CD1c-positive myeloid dendritic cell (primary cell): ENCODE measurements around the gene KLHL7.

Experiments
- DNase-seq: peaks from one replicate; pipeline ENCODE4 v3.0.0-alpha.2; 2016; ENCODE audit errors: extremely low spot score

Gene KLHL7, protein sequence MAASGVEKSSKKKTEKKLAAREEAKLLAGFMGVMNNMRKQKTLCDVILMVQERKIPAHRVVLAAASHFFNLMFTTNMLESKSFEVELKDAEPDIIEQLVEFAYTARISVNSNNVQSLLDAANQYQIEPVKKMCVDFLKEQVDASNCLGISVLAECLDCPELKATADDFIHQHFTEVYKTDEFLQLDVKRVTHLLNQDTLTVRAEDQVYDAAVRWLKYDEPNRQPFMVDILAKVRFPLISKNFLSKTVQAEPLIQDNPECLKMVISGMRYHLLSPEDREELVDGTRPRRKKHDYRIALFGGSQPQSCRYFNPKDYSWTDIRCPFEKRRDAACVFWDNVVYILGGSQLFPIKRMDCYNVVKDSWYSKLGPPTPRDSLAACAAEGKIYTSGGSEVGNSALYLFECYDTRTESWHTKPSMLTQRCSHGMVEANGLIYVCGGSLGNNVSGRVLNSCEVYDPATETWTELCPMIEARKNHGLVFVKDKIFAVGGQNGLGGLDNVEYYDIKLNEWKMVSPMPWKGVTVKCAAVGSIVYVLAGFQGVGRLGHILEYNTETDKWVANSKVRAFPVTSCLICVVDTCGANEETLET

GRCh38 chr7:23105644-23106056 is at the start of gene KLHL7:
KLHL7 (plus strand) TSS chr7:23105785; CDS start chr7:23106027, 242 bp downstream.
- peak; percentile 96 for DNase-seq

GRCh38 chr7:23058408-23059096 is 47.0 kb upstream of the KLHL7 start:
- DNase-seq = peak; percentile 37

DNA sequence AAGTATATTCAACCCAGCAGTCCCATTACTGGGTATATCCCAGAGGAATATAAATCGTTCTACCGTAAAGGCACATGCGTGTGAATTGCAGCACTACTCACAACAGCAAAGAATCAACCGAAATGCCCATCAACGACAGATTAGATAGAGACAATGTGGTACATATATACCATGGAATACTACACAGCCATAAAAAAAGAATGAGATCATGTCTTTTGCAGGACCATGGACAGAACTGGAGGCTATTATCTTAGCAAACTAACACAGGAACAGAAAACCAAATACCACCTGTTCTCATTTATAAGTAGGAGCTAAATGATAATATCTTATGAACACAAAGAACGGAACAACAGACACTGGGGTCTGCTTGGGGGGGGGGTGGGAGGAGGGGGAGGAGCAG is 44.3 kb upstream of the KLHL7 start:
- no peak for DNase-seq

DNA sequence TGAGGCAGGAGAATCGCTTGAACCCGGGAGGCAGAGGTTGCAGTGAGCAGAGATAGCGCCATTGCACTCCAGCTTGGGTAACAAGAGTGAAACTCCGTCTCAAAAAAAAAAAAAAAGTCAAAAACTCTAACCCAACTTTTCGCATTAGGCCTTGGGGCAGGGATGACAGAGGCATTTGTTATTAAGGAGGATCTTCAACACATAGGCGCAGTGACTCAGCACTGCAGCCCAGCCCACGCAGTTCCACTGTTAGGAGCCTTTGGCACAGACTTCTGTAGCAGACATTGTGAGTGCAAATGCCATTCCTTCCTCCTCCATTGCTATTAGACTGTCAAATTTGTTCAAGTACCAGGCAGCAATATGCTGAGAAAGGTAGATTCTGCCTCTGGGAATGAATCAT is 43.1 kb upstream of the KLHL7 start:
- DNase-seq = peak; percentile 53

- DNase-seq = no peak
These were observed 39.6 kb upstream of the KLHL7 start for GRCh38 chr7:23065974-23066373.

DNA sequence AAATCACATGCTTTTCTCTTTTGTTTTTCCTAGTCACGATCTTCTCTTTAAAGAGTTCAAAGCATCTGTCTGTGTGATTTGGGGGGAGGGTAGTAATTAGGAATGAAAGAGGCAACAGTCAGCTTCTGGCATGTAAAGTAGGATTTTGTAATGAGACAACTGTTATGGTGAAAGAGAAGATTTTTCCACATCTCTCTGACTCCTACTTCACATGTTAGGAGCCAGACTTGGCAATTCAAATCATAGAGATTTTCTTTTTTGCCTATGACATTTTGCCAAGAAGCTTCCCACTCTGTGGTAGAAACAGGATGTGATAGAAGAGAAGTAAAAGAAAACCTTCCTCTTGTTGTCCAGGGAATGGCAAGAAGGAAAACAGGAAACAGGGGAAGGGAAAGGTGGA is 38.3 kb upstream of the KLHL7 start:
- DNase-seq = no peak

DNA sequence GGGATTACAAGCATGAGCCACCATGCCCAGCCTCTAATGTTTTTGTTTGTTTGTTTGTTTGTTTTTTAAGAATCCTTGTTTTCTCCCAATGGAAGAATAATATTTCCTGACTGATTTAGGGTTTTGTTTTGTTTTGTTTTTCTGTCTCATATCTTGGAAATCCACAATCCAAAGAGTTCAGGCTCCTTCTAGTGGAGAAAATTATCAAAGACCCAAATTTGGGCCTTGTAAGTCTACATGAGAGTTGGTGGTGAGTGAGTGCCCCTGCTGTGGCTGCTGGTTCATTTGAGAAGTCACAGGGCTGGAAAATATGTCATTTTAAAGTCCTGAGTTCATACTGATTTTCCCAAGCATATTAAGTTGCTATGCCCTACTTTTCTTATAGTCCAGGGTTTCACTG is 33.5 kb upstream of the KLHL7 start:
- no peak for DNase-seq

DNA sequence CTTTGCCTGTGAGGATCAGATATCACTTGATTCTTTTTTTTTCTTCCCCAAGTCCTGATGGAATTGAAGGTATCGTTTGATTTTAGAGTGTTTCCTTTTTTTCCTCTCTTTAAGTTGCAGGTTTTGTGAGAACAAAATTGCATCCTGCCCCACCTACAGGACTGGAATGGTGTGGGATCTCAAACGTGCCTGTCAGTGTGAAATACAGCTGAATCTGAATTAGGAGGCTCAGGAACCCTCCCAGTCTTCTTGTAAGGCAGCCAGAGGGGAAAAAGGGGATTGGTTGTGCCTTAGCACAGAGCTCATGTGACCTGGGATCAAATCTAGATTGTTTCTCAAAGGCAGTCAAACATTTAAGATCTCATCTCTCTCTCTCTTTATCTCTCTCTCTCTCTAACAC is 32.7 kb upstream of the KLHL7 start:
- no peak for DNase-seq

DNA sequence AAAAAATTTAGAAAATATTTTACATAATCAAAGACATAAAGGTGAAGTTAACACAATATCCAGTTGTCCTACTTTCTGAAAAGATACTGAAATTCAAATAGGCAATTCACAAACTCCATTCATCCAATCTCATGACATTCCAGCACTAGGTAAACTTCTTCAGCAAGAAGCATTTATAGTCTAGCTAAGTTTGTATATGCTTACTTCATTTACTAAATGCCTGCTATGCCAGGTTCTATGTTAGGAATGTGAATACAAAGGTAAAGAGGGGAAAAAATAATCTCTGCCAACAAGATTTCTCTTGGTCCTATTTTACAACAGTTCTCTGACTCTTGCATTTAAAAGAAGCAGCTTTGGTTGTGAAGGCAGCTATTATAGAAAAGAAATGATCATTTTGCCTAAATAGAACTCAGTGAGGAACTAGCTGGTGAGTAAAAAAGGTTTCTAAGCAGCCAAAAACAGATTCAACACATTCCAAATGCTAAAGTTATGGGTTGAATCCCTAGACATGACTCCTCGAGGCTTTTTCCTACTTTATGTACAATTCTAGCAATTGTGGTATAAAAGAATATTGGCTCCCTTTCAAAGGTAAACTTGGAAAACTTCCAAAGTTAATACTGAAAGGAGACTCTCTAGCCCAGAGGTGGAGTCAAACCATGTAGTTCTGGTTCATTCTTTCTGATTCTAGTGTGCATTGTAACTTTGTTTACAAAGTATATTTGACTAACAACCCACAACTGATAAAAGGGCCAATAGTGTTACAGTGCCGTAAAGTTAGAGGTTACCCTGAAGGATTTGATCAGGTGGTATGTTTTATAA is 30.9 kb upstream of the KLHL7 start:
- no peak for DNase-seq

- DNase-seq = no peak
These were observed 30.0 kb upstream of the KLHL7 start for GRCh38 chr7:23075571-23075970.

GRCh38 chr7:23076772-23077171 is 28.8 kb upstream of the KLHL7 start:
- DNase-seq = no peak

GRCh38 chr7:23093111-23093510 is 12.5 kb upstream of the KLHL7 start:
- DNase-seq = no peak

DNA sequence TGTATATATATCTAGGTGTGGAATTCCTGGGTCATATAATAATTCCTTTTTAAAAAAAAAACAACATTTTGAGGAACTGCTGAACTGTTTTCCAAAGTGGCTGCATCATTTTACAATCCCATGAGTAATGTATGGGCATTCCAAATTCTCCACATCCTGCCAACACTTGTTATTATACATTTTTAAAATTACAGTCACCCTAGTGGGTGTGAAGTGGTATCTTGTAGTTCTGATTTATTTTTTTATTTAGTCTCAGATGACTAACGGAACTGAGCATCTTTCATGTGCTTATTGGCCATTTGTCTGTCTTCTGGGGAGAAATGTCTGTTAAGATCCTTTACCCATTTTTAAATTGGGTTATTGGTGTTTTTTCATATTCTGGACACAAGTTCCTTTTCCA is 12.0 kb upstream of the KLHL7 start:
- no peak for DNase-seq

DNA sequence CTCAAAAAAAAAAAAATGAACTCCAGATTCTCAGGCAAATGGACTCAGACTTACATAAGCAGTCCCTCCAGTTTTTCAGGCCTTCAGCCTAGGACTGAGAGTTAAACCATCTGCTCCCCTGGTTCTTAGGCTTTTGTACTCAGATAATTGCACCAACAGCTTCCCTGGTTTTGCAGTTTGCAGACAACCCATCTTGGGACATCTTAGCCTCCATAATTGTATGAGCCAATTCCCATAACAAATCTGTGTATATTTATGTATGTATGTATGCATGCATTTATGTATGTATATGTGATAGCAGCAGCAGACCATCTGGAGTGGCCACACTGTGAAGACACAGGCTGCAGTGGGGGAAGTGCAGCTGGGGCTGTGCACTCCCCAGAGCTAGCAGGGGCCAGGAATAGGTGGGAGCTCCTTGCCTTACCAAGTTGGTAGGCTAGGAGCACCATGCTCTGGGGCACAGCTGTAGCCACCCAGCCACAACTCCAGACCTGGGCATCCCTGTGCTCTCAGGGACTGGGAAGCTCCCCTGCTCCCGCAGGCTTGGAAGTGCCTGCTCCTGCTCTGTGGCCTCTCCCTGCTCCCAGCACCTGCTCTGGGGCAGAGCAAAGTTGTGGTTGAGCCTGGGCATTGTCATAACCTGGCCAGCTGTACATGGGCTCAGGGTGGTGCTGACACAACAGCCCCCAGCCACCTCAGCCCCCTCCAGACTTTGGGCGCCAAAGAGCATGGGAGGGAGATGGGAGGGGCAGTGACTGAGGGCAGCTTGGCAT is 8.9 kb upstream of the KLHL7 start:
- no peak for DNase-seq

- DNase-seq = no peak
These were observed 7.6 kb upstream of the KLHL7 start for GRCh38 chr7:23098029-23098428.

GRCh38 chr7:23098460-23098859 is 7.1 kb upstream of the KLHL7 start:
- no peak for DNase-seq

DNA sequence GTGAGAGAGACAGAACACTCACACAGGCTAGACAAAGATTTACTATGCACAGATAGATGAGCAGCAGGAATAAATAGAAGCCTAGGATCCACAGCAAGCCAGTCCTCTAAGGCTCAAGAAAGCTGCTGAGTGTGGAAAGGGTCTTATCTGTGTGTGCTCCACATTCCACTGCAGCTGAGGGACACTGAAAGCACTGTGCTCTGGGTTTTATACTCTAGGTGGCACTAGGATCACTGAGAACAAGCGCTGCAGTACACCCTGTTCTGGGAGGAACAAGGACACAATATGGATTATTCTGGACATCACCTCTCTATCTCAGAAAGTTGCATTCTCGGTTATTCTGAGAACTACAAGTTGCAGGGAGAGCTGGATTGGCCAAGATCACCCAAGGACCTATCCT is 4.9 kb upstream of the KLHL7 start:
- DNase-seq = no peak

GRCh38 chr7:23105086-23105643 is 420 bp upstream of the KLHL7 start:
- DNase-seq = no peak

DNA sequence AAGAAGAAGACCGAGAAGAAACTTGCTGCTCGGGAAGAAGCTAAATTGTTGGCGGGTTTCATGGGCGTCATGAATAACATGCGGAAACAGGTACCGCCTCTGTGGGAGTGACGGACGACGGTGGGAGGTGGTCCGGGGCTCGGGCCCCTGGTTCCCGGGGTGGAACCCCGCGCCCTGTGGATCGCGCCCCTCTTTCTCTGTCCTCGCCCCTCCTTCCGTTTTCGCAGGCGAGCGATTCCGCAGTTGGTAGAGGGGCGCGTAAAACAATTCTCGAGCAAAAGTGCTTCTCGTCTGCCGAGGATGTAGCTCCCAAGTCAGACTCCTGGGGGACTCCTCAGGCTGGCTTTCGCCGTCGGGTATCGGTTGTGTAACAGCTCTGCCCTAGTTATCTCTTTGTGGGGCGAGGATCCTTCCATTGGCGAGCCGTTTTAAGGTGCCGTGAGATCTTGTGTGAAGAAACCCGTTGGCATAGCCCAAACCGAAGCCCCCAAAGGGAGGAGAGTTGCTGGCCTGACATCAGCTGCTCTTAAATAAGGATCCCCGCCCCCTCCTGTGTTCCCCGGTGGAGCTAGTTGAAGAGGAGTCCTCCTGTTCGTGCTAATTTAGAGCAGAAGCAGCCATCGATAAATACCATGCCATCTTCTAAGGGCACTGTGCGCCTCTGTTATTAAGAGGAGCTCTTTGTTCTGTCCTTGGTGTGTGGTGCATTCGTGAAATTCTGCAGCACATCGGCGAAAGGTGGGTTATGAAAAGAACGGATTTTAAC is 655 bp downstream of the KLHL7 start:
- DNase-seq = peak; percentile 50
